Measurements from ENCODE around the gene TRMT61A.
A peak's percentile ranks its signal among the peaks of the same experiment; 100 is the strongest.

The TRMT61A gene

DNA sequence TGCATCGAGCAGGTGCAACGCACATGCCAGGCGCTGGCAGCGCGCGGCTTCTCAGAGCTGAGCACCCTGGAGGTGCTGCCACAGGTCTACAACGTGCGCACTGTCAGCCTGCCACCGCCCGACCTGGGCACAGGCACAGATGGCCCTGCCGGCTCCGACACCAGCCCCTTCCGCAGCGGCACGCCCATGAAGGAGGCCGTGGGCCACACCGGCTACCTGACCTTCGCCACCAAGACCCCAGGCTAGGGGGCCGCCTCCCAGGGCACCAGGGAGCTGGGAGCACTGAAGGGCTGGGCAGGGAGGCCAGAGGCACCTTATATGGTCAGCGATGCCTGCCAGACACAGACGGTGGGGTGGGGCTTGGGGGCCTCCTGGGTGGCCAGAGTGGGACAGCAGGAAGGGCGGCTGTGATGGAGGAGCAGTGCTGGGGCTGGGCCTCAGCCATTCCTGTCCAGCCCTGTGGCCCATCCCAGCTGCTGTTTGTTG, 5.6 kb downstream of the TRMT61A start:
- Mint-ChIP-seq H3K9me3 (no peaks in the 10 kb centered on the region), H3K27ac (no peak overlapping the region), H3K4me3 (no peak overlapping the region), H3K4me1 (peaks cover 31% of the 10 kb centered on the region), H3K27me3 (peaks cover 7% of the 10 kb centered on the region)
- no peak for DNase-seq
- no peak for ATAC-seq

- no peaks in the 10 kb centered on the region for H3K9me3 Mint-ChIP-seq
- peak overlapping the region in 1 of 2 donors; percentile 42 for H3K27ac Mint-ChIP-seq
- ATAC-seq: no peak
- no peak for DNase-seq
- H3K4me1 Mint-ChIP-seq: peaks cover 24% of the 10 kb centered on the region
- peaks cover 12% of the 10 kb centered on the region for H3K27me3 Mint-ChIP-seq
- H3K4me3 Mint-ChIP-seq: no peak overlapping the region
These were observed 6.3 kb downstream of the TRMT61A start for GRCh38 chr14:103535081-103535890.

GRCh38 chr14:103535891-103536565, 7.0 kb downstream of the TRMT61A start:
- Mint-ChIP-seq H3K4me1 (peaks cover 17% of the 10 kb centered on the region), H3K4me3 (no peak overlapping the region), H3K27me3 (peaks cover 17% of the 10 kb centered on the region), H3K9me3 (no peaks in the 10 kb centered on the region), H3K27ac (no peak overlapping the region)
- no peak for DNase-seq
- no peak for ATAC-seq

DNA sequence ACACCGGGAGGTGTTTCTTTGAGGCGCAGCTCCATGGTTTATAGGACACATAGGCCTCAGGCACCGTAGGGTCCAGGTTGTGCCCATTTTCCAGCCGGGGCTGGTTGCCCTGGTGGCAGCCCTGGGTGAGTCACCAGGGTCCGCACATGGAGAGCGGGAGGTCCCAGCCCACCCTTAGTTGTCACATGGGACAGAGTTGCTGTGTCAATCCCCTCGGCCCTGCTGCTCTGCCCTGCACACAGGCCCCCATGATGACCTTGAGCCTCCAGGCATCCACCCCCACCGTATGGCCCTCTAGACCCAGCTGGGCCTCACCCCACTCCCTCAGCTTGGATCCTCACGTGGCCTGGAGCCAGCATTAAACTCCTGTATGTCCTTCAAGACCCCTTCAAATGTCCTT, 7.7 kb downstream of the TRMT61A start:
- Mint-ChIP-seq H3K27ac (no peak overlapping the region), H3K4me3 (no peak overlapping the region), H3K9me3 (no peaks in the 10 kb centered on the region), H3K27me3 (peaks cover 17% of the 10 kb centered on the region), H3K4me1 (peaks cover 10% of the 10 kb centered on the region)
- no peak for ATAC-seq
- DNase-seq: no peak

- DNase-seq (no peak), ATAC-seq (peak; percentile 4)
- Mint-ChIP-seq H3K27me3 (peaks cover 17% of the 10 kb centered on the region), H3K4me3 (no peak overlapping the region), H3K27ac (peak overlapping the region; percentile 13 to 35), H3K9me3 (no peaks in the 10 kb centered on the region), H3K4me1 (peaks cover 3% of the 10 kb centered on the region)
These were observed 8.4 kb downstream of the TRMT61A start for GRCh38 chr14:103537175-103537990.

DNA sequence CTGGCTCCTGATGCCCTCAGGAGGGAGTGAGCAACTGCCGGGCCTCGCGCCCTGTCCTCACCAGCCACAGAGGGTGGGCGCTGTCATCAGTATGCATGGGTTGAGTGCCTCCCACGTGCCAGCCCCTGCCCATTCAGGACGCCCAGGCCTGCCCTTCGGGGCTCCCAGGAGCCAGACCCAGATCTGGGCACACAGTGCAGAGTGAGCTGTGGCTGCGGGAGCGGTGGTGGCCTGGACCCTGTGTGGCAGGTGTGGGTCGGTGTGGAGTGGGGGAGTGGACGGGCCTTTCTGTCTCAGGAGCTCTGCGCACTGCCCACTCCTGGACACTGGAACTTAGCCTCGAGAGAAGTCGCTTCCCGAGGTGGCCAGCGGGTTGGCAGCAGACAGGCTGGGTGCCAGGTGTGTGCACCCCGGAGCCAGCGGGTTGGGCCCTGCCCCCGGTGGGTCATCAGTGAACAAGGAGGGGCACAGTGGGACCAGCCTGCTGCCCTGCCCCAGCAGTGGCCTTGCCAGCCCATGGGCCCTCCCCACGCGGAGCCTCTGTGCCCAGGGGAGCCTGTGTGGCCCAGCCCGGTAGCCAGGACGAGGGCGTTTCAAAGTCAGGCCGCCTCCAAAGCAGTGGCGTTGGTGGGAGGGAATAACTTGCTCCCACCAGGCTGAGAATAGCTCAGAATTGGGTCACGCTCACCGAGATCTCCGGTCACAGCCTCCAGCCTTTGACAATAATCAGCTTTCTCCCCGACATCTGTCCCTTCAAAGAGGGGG, 9.5 kb downstream of the TRMT61A start:
- Mint-ChIP-seq H3K4me3 (no peak overlapping the region), H3K27ac (no peak overlapping the region), H3K27me3 (peaks cover 17% of the 10 kb centered on the region), H3K4me1 (no peaks in the 10 kb centered on the region), H3K9me3 (no peaks in the 10 kb centered on the region)
- peak; percentile 10 for ATAC-seq
- DNase-seq: no peak

DNA sequence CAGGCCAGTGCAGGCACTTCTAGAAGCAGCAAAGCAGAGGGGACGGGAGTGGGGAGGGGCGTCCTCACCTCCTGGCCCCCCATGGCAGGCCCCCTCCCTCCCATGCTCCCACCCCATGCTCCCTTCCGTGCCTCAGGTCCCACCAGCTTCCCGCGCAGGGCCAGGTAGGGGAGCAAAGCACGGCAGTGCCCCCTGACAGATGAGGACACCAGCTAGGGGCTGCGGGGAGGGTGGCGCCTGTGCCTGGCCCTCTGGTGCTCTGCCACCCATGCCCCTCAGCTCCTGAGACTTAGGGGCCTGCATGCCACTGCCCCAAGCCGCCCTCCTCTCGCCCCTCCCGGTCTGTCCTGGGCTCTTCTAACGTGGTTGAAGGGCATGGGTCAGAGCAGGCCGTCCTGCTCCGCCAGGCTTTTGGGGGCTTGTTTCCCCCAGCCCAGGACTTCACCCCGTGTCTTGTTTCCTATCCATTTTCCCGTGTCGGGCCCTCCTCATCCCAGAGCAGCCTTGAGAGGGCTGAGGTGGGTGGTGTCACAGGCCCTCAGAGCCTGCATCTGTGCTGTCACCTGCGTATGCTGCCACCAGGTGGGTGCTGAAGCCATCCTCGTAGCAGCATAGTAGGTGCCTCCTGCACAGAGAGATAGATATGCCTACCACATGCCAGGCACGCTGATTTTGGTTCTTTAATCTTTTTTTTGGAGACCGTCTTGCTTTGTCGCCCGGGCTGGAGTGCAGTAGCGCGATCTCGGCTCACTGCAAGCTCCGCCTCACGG, 10.2 kb downstream of the TRMT61A start:
- ATAC-seq: peak; percentile 11
- Mint-ChIP-seq H3K4me3 (no peak overlapping the region), H3K9me3 (no peaks in the 10 kb centered on the region)

GRCh38 chr14:103540821-103541708, 12.1 kb downstream of the TRMT61A start:
- H3K4me3 Mint-ChIP-seq: no peak overlapping the region
- DNase-seq (no peak), ATAC-seq (no peak)
- H3K9me3 Mint-ChIP-seq: no peaks in the 10 kb centered on the region
- no peaks in the 10 kb centered on the region for H3K4me1 Mint-ChIP-seq
- H3K27ac Mint-ChIP-seq: no peak overlapping the region
- H3K27me3 Mint-ChIP-seq: peaks cover 17% of the 10 kb centered on the region

More for the DNA sequence above, 10.2 kb downstream of the TRMT61A start:
- Mint-ChIP-seq H3K4me1 (no peaks in the 10 kb centered on the region), H3K27ac (peak overlapping the region in 1 of 2 donors; percentile 63), H3K27me3 (peaks cover 17% of the 10 kb centered on the region)
- DNase-seq: no peak

DNA sequence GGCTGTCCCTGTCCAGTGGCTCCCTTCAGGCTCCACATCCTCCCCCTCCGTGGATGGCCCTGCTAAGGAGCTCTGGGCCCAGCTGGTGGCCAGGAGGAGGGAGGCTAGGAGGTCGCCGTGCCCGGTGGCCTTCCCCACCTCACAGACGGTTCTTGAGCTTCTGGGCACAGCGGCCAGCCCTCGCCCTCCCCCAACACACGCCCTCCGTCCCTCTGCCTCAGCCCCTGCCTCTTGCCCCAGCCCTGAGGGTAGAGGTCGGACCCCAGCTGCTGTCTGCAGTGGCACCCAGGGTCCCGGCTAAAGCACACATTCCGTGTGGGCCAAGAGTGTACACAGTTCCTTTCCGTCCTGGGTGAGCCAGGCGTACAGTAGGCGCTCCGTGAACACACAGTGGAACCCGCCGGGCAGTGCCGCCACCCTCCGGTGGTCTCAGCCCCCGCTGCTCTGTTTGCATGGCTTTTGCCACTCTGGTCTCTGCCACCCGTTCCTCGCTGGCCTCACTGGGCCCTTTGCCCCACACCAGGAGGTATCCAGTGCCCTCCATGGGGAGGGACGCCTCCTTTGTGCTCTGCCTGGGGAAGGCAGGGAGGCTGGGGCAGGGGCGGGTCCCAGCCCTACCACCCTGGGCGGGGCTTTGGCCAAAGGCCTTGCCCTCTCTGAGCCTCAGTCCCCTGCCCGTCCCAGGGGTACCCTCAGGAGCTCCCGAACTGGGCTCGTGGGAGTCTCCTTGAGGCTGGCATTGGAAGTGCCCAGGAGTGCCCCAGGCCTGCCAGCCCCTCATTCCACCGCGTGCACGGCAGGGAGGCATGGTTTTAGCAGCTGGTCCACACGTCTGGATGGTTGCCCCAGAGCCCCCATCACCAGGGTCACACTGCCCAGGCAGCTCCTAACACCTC, 13.0 kb downstream of the TRMT61A start:
- ATAC-seq (no peak), DNase-seq (no peak)
- peak overlapping the region in 1 of 2 donors; percentile 48 for H3K27ac Mint-ChIP-seq
- peaks cover 6% of the 10 kb centered on the region for H3K4me1 Mint-ChIP-seq
- H3K27me3 Mint-ChIP-seq: peaks cover 17% of the 10 kb centered on the region
- no peaks in the 10 kb centered on the region for H3K9me3 Mint-ChIP-seq
- no peak overlapping the region for H3K4me3 Mint-ChIP-seq

GRCh38 chr14:103542605-103543088, 13.7 kb downstream of the TRMT61A start:
- peaks cover 17% of the 10 kb centered on the region for H3K27me3 Mint-ChIP-seq
- H3K27ac Mint-ChIP-seq: no peak overlapping the region

GRCh38 chr14:103543140-103543539, 14.1 kb downstream of the TRMT61A start:
- Mint-ChIP-seq H3K4me1 (peaks cover 6% of the 10 kb centered on the region), H3K4me3 (no peak overlapping the region), H3K27me3 (peaks cover 17% of the 10 kb centered on the region), H3K9me3 (no peaks in the 10 kb centered on the region), H3K27ac (no peak overlapping the region)
- DNase-seq (no peak), ATAC-seq (no peak)

More at GRCh38 chr14:103542605-103543088, 13.7 kb downstream of the TRMT61A start:
- Mint-ChIP-seq H3K4me3 (no peak overlapping the region), H3K9me3 (no peaks in the 10 kb centered on the region), H3K4me1 (peaks cover 6% of the 10 kb centered on the region)
- ATAC-seq (no peak), DNase-seq (no peak)

GRCh38 chr14:103543721-103544387, 14.9 kb downstream of the TRMT61A start:
- DNase-seq (no peak), ATAC-seq (no peak)
- Mint-ChIP-seq H3K4me1 (peaks cover 6% of the 10 kb centered on the region), H3K27ac (no peak overlapping the region), H3K4me3 (peak overlapping the region in 1 of 2 donors; percentile 3), H3K9me3 (no peaks in the 10 kb centered on the region), H3K27me3 (peaks cover 17% of the 10 kb centered on the region)

Data from stimulated activated naive CD8-positive, alpha-beta T cell treated with anti-CD3 and anti-CD28 coated beads, Interleukin-15, amount 100 ng/mL, for 72 hours (primary cell).